SW480 (cell line): ENCODE measurements around the gene FOSB.
"Not testable (repeated sequence)": the region's sequence is repeated elsewhere in the genome, so short reads cannot be mapped to it uniquely, and the experiment has no call there.

Source experiments
- DNase-seq: peaks from one replicate; pipeline ENCODE4 v3.0.0-alpha.2; 2016; ENCODE audit warnings: low spot score

Gene FOSB

GRCh38 chr19:45506246-45506988 lies 38.6 kb downstream of the FOSB start:
- peak; percentile 96 for DNase-seq

- DNase-seq, result peak; percentile 95
Measured at GRCh38 chr19:45506989-45507871, 39.4 kb downstream of the FOSB start, which contains the start of gene VASP. Gene VASP (plus strand): TSS chr19:45507479. CDS start chr19:45507772, 293 bp downstream.

GRCh38 chr19:45507872-45508416 lies 40.1 kb downstream of the FOSB start:
- no peak for DNase-seq

GRCh38 chr19:45508417-45508860 lies 40.6 kb downstream of the FOSB start:
- DNase-seq, result peak; percentile 55

GRCh38 chr19:45508861-45509691 lies 41.3 kb downstream of the FOSB start:
- DNase-seq, result peak; percentile 60

GRCh38 chr19:45509692-45510015 lies 41.9 kb downstream of the FOSB start:
- no peak for DNase-seq

- DNase-seq, result not testable (repeated sequence)
Measured at GRCh38 chr19:45510352-45510751, 42.6 kb downstream of the FOSB start.

GRCh38 chr19:45511074-45511473 lies 43.3 kb downstream of the FOSB start:
- no peak for DNase-seq

- no peak for DNase-seq
Measured at GRCh38 chr19:45512881-45513483, 45.2 kb downstream of the FOSB start.

- no peak for DNase-seq
Measured at GRCh38 chr19:45514376-45515051, 46.7 kb downstream of the FOSB start.

GRCh38 chr19:45515081-45515624 lies 47.4 kb downstream of the FOSB start:
- DNase-seq, result no peak

- no peak for DNase-seq
Measured at GRCh38 chr19:45515807-45516401, 48.1 kb downstream of the FOSB start.

GRCh38 chr19:45517238-45517637 lies 49.4 kb downstream of the FOSB start:
- no peak for DNase-seq

GRCh38 chr19:45517641-45518468 lies 50.1 kb downstream of the FOSB start:
- no peak for DNase-seq

- no peak for DNase-seq
Measured at GRCh38 chr19:45518469-45518826, 50.7 kb downstream of the FOSB start.

GRCh38 chr19:45522010-45522941 lies 54.5 kb downstream of the FOSB start:
- no peak for DNase-seq

- peak; percentile 93 for DNase-seq
Measured at GRCh38 chr19:45523642-45524256, 56.0 kb downstream of the FOSB start.
